GM19324 (cell line): ENCODE results near the gene RPS19BP1.
"Not testable (repeated sequence)": the region's sequence is repeated elsewhere in the genome, so short reads cannot be mapped to it uniquely, and the experiment has no call there.

Experiments
- ATAC-seq: cut with Tn5 transposase; IDR thresholded peaks from one replicate; pipeline ENCODE4 v1.9.1; 2021; ENCODE audit warnings: mild to moderate bottlenecking, moderate library complexity; ENCODE audit not compliant: unreplicated experiment, low FRiP score

Gene RPS19BP1

DNA sequence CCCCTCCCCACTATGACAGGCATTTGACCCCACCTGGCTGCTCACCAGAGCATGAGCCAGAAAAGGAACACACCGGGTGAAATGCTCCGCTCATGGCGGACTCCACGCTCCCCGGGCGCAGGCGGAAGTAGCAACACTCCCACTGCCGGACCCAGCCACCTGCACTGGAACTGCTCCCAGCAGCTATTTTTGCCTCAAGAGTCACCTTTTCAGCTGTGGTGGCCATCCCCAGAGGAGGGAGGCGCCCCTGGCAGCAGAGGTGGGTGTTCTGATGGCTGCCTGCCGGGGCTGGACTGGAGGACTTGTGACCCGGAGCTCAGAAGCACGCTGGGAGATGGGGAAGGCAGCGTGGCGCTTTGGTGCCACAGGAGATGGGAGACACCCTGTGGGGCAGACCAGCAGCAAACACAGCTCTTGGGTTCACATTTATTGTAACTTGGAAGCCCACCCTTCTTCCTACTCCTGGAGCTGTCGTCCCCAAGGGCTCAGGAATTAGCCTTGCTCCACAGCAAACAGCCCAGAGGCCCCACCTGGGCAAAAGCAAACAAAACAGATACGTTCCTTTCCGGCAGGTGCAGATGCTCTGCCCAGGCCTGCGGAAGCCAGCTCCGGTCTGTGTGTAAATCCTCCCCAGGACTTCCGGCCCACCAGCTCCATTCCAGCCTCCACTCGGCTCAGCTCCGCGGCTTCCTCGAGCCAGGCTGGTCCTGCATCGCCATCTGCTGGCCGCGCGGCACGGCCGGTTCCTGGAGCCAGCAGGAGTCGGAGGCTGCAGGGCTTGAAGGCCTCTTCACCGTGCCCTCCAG is 3.7 kb downstream of the RPS19BP1 start:
- ATAC-seq: peak; percentile 23

DNA sequence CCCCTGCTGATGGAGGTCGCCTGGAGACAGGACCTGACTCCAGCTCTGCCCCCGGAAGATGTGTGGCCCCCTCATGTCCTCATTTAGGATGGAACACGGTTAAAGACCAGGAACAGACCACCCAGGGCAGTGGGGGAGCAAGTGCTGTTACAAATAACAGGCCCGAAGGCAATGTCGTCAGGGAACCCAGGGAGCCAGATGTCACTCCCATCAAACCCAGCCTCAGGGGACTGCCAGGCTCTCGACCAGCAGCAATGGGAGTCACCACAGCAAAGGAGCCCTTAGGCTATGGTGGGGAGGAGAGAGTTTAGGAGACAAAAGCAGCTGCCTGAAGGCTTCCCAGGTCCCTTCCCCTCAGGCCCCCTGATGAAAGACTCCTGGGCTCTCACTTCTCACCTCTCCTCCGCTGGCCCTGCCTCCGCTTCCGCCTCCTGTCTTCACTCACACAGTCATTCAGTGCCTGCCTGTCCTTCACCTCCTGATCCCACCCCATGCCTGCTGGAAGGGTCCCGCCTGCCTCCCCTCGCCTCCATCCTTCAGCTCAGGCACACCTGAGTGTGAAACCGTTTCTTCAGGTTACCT is 4.4 kb downstream of the RPS19BP1 start:
- no peak for ATAC-seq

DNA sequence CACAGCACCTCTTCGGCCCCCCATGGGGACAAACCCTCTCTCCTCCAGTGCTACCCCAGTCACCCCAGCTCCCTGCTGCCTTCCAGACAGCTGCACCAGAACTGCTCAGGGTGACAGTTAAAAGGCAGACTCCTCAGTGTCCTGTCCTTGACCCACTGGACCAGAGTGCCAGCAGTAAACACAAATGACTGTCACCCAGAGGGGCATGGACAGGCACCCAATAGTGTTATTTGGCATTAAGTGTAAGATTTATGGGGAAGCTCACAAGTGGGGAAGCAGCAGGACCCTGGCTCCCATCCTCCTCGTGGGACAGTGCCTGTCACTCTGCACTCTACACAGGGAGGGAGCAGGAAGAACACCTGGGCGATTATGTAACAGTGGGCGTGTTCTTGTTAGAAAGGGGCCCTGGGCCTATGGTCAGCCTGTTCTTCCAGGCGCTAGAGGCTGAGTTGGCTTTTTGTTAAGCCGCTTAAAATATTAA is 5.0 kb downstream of the RPS19BP1 start:
- ATAC-seq: no peak

DNA sequence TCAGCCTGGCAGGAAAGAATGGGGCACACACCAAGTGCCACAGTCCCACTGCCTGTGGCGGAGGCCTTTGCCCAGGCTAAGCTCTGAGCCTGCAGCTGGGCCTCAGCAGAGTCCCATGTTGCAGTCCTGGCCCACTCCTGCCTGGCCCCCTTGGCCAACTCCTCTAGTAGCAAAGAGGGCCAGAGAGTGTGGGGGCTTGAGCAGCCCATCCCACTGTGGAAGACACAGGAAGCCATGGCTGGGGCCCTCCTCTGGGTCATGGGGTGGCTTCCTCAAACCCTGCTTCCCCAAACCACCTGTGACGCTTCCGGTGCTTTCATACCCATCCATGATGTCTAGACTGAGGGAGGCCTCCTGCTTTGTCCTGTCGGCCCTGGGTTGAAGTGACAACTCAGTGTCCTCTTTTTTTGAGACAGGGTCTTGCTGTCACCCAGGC is 5.8 kb downstream of the RPS19BP1 start:
- ATAC-seq: no peak

GRCh38 chr22:39525658-39525975 is 6.9 kb downstream of the RPS19BP1 start:
- ATAC-seq: no peak

DNA sequence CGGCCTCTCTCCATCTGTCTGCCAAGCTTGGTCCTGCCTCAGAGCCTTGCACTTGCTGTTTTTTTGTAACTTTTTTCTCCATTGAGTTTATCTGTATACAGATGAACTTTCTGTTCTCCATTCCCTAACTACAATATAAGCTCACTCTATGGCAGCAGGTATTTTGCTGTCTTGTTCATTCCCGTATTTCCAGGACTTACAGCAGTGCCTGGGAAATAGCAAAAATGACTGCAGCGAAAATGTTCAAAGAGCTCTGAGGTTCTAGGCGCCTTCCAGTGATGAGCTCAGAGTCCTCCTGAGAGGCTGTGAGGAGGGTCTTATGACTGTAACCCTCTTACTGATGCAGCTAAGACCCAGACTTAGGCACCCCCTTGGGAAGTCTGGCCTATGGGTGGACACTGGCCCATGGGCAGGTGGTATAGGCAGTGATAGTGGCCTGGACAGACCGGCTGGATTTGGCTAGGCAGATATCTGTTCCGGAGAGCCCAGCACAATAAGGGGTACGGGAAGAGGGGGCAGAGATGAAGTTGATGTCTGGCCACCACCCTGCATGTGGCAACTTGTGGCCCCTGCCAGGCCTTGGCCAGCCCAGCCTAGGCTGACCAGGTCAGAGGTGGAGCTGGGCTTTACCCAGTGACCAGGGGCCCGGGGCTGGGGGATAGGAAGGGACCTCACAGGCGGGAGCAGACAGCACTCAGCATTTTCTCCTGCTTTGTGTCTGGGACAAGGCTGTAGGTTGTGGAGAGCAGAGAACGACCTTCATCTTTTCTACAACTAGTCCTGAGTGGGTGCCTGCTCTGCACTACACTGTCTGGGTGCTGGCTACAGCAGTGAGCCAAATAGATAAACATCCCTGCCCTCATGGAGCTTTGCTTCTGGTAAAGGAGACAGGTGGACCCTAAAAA is 7.5 kb downstream of the RPS19BP1 start:
- ATAC-seq: no peak

- no peak for ATAC-seq
Observed at GRCh38 chr22:39524089-39524752, 8.3 kb downstream of the RPS19BP1 start.

DNA sequence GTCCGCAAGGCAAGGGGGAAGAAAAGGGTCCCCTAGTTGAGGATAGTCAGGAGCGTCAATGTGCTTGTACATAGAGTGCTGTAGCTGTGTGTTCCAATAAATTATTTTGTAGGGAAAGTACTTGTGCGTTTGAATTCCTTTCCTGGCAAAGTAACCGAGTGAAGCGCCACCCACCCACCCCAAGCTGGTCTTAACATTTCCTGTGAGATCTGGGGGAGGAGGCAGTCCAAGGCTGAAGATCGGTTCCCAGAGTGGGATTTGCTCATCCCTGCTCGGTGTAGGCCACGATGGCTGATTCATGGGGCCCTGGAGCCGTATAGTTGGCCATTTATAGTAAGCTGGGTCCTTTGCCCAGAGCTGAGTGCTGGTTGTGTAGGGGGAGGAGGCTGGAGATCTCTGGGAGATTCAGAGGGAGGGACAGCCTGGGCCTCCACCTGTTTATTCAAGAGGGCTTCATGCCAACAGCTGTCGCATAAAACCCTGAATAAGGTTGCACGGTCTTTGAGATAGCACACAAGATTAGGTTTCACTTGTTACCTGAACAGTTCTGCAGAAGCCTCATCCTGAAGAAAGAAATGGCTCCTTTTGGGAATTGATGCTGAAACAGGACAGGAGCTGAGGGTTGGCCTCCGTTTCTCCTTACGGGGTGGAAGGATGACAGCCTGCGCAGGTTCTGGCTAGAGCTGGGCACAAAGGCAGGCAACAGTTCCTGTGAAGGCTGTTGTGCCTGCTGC is 9.8 kb downstream of the RPS19BP1 start:
- ATAC-seq: no peak

GRCh38 chr22:39522091-39522490 is 10.5 kb downstream of the RPS19BP1 start:
- not testable (repeated sequence) for ATAC-seq

- not testable (repeated sequence) for ATAC-seq
Observed at GRCh38 chr22:39521106-39521885, 11.3 kb downstream of the RPS19BP1 start.

- peak; percentile 66 for ATAC-seq
Observed at GRCh38 chr22:39520226-39521105, 12.1 kb downstream of the RPS19BP1 start, which contains the start of gene ATF4. Gene ATF4 (plus strand): TSS chr22:39520562. CDS start chr22:39521446, 884 bp downstream.

DNA sequence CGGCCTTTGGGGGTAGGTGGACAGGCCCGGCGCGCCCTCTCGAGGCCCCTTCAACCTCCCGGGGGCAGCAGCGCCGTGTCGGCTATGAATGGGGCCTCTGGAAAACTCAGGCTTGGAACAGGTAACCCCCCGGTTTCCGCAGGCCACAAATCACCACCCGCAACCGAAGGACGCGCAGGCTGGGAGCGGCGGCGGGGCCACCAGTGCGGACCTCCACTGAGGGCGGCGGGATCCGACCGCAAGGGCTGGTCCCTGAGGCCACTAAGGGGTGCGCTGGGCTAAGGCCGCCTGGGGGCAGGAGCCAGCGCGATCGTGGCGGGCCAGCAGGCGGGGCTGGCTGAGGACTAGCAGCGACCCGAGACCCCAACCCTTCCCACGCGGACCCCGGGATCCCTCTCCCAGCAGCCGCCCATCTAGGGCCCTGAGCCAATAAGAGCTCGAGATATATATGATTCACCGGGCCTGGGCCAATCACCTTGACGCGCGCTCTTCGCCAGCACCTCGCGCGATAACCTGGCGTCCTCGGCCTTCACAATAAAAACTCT is 12.8 kb downstream of the RPS19BP1 start:
- ATAC-seq: peak; percentile 79

GRCh38 chr22:39518996-39519680 is 13.4 kb downstream of the RPS19BP1 start:
- ATAC-seq: no peak

- ATAC-seq: no peak
Observed at GRCh38 chr22:39518144-39518786, 14.3 kb downstream of the RPS19BP1 start.

- no peak for ATAC-seq
Observed at GRCh38 chr22:39517470-39517869, 15.1 kb downstream of the RPS19BP1 start.

GRCh38 chr22:39515266-39516050 is 17.1 kb downstream of the RPS19BP1 start:
- no peak for ATAC-seq
